SIG-M5 treated with dmso at 0.1 percent for 504 hours (cell line): ENCODE measurements around the gene ZSWIM9.
"Not testable (repeated sequence)": the region's sequence is repeated elsewhere in the genome, so short reads cannot be mapped to it uniquely, and the experiment has no call there.

Experiments
- DNase-seq: peaks from one replicate; lab custom pipeline; 2025; ENCODE audit not compliant: unreplicated experiment; lab: John Stamatoyannopoulos, UW

The ZSWIM9 gene

DNA sequence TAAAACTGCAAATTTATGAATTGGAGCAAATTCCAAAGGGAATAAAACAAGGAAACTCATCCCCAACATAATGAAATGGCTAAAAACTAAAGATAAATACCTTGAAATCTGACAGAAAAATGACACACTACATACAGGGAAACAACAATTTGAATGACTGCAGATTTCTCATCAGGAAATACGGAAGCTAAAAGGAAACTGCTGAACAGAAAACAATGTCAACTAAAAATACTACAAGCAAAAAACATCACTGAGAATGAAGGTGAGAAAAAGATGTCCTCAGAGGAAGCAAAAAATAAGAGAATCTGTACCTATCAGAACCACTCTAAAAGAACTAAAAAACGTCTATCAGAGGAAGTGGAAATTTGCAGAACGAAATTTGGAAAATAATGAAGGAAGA, 39.5 kb downstream of the ZSWIM9 start:
- no peak for DNase-seq

DNA sequence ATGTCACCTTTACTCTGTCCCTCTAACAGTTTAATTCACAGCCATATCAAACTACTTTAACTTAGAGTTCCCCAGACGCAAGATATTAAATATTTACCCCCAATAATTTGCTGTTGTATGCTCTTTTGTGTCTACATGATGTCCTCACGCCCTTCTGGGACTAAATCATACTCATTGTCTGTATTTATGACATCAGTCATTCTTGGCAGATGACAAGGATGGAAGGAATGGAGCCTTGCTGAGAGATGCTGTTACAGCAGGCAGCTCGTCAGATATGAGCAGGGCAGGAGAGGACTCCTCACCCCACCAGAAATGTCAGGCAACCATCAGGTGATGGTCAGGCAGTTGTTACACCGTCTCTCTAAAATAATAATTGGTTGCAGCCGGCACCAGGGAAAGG, 43.5 kb downstream of the ZSWIM9 start:
- no peak for DNase-seq

DNA sequence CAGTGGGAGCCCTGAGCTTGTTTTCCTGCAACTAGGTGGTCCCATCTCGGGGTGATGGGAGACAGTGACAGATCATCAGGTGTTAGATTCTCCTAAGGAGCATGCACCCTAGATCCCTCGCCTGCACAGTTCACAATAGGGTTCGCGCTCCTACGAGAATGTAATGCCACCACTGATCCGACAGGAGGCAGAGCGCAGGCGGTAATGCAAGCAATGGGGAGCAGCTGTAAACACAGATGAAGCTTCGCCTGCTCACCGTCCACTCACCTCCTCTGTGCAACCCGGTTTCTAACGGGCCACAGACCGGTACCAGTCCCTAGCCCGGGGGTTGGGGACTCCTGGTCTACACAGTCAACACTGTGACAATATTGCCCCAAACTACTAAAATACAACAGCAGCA, 46.5 kb downstream of the ZSWIM9 start:
- DNase-seq: no peak

DNA sequence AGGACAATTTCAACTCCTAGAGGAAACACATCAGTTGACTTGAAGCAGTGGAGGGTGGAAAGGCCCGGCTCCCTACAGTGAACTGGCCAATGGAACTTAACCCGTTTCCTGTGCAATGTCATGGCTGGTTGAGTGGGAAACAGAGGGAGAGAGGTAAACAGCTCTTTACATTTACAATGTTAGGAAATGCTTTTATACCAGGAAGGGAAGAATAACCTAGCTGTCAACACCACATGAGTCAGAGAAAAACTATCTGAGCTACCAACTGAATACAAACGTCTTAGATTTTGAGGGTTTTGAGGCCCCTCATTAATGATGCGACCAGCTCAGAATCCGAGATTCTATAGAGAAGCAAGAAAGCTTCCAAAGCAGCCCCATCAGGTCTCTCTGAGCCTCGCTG, 48.5 kb downstream of the ZSWIM9 start:
- no peak for DNase-seq

DNA sequence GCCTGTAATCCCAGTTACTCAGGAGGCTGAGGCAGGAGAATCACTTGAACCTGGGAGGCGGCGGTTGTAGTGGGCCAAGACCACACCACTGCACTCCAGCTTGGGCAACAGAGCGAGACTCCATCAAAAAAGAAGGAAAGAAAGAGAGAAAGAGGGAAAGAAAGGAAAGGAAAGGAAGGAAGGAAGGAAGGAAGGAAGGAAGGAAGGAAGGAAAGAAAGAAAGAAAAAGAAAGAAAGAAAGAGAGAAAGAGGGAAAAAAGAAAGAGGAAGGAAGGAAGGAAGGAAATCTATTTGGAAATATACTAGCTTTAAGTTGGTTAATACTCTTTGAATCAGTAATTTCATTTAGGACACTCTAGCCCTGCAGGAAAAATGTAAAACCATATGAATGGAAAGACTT, 50.3 kb downstream of the ZSWIM9 start:
- DNase-seq: not testable (repeated sequence)

DNA sequence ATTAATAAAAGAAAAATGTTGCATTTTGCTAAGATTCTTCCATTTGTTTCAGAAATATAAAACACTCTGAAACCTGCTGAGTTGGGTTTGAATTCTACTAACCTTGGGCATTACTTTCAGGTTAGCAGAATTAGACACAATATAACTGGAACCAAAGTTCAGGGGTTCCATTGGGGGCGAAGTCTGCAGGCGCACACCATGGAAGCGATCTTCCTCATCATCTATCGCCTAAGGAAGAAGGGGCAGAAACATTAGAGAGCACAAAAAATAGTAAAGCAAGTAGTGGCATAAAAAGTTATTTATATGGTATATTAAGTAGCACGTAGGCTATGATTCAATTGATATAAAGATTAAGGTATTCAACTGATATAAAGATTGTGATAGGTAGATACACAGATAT, 51.1 kb downstream of the ZSWIM9 start:
- DNase-seq: no peak

DNA sequence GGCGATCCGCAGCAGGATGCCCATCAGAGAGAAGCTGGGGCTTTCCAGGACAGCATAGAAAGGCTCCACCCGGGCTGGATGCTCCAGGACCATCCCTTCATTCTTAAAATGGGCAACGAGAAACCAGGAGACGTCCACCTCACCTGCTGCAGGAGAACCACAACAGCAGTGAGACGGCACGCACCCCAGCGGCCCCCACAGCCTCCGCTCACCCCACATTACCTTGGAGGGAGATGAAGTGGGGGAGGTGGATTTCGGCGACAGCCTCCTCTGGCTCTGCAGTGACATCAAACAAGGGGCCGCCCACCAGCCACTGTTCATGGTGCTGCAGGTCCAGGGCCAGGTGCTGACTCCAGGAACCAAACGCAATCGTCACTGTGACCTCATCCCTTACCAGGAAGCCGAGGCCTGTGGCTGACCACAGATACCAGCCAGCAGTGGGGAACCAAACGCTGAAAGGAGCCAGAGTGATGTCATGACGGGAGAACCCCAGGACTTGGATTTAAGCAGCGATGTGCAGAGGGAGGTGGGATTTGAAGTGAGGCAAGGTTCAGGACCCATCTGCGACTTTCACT, 60.2 kb downstream of the ZSWIM9 start:
- no peak for DNase-seq

DNA sequence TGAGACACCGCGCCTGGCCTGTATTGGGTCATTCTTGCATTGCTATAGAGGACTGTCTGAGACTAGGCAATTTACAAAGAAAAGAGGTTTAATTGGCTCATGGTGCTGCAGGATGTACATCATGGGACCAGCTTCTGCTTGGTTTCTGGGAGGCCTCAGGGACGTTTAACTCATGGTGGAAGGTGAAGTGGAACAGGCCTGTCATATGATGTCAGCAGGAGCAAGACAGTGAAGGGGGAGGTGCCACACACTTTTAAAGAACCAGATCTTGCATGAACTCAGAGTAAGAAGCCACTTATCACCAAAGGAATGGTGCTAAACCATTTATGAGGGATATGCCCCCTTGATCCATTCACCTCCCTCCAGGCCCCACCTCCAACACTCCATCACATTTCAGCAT, 66.6 kb downstream of the ZSWIM9 start:
- no peak for DNase-seq

DNA sequence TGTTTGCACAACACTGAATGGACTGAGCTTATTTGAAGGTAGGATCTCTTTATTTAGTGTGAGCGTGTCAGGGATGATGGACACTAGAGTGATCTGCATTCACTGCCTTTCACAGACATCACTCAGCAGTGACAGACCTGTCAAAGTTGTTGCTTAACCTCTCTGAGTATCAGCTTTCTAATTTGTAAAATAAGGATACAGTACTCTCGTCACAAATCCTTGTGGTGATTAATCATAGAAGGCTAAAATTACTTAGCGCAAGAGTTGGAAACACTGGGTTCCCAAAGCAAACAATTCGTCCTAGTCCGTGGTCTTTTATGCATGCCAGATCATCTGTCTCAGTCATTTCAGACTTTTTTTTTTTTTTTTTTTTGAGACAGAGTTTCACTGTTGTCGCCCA, 68.6 kb downstream of the ZSWIM9 start:
- DNase-seq: no peak

DNA sequence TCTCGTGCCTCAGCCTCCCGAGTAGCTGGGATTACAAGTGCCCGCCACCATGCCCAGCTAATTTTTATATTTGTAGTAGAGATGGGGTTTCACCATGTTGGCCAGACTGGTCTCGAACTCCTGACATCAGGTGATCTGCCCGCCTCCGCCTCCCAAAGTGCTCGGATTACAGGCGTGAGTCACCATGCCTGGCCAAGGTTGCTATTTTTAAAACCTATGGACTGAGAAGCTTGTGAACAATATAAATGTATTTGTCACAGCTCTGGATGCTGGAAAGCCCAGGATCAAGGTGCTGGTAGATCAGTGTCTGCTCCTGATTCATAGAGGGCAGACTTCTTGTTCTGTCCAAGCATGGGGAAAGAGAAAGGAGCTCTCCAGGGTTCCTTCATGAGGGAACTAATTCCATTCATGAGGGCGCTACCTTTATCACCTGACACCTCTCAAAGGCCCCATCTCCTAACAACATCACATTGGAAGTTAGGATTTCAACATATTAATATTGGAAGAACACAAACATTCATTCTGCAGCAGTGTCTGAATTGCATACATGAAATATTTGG, 69.2 kb downstream of the ZSWIM9 start:
- DNase-seq: no peak

DNA sequence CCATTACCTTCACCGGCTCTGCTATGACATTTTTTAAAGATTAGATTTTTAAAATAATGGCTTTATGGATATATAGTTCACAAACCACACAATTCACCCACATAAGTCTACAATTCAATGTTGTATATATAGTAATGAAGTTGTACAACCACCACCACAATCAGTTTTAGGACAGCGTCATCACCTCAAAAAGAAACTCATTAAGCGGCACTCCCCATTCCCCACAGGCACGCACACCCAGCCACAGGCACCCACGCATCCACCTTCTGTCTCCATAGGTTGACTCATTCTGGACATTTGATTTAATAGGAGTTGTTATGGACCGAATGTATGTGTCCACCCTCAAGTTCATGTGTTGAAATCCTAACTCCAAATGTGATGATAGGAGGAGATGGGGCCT, 71.3 kb downstream of the ZSWIM9 start:
- DNase-seq: not testable (repeated sequence)

DNA sequence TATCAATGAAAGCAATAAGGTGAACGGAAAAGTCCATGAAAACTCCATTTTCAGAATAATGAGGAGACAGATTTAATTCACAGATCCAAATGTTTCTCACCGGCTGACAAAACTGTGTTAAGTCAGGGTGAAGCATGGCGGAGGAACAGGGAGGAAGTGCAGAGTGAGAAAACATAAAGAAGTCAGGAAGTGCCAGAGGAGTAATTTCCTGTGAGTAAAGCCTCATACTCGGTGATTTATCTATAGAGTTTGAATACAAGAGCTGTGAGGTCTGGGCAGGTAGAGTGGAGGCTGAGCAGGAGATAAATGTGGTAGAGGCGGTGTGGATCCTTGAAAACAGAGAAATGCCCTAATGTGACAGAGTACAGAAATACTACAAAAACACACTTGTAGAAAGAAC, 73.8 kb downstream of the ZSWIM9 start:
- no peak for DNase-seq

DNA sequence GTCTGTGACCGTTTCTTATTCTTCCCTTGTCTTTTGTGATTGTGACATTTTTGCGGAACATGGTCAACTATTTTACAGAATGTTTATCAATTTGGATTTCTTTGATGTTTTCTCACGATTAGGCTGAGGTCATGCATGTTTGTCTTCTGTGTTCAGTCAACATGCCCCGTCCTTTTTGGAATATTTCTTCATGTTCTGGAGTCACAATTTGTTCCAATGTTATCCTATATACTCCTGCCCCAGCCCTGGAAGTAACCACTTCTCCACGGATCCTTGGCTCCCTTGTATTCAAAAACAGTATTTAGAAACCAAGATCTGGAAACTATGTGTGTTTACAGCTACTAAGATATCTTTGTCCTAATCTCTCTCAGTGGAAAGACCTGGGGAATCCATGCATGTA, 75.6 kb downstream of the ZSWIM9 start:
- no peak for DNase-seq

DNA sequence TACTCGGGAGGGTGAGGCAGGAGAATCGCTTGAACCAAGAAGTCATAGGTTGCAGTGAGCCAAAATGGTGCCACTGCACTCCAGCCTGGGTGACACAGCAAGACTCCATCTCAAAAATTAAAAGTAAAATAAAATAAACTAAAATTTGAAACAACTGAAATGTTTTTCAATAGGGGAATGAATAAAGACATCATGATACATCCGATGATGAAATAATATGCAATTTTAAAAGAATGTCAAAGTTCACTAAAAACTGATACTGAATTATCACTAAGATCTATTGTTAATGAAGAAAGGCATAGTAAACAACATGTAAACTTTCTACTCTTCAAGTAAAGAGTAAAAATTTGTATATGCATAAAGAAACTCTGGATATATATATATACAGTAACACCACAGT, 76.7 kb downstream of the ZSWIM9 start:
- no peak for DNase-seq
